Stimulated activated naive CD4-positive, alpha-beta T cell (primary cell): ENCODE measurements around the gene LSM7.
"Not testable (repeated sequence)": the region's sequence is repeated elsewhere in the genome, so short reads cannot be mapped to it uniquely, and the experiment has no call there.

ENCODE experiments used
- DNase-seq, 6 experiments: peaks; one replicate each; lab custom pipeline; 2025; lab: John Stamatoyannopoulos, UW

LSM7 gene

DNA sequence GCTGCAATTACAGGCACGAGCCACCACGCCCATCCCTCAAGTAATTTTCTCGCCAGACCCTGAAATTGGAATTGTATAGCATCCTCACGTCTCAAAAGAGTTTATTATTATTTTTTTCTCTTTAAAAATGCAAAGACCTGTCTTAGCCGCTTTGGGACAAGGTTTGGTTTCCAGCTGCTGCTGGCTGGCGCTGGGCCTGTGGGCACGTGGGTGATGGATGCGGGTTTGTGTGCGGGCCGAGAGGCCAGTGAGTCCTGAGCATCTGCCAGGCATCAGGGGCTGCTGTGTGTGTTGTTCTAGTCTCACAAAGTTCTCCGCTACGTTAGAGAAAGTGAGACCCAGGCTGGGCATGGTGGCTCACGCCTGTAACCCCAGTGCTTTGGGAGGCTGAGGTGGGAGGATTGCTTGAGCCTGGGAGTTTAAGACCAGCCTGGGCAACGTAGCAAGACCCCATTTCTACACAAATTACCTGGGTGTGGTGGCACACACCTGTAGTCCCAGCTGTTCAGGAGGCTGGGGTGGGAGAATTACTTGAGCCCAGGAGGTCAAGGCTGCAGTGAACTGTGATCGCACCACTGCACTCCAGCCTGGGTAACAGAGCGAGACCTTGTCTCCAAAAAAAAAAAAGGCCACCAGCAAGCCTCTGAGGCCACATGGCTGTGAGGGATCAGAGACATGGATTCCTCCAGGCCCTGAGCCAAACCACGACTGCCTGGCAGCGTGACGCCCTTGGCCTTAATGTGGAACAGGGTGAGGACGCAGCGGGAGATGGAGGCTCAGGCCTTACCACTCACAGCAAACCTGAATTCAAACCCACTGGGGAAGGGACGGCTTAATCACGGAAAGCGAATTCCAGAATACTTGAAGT is 27.0 kb upstream of the LSM7 start:
- no peak for DNase-seq

DNA sequence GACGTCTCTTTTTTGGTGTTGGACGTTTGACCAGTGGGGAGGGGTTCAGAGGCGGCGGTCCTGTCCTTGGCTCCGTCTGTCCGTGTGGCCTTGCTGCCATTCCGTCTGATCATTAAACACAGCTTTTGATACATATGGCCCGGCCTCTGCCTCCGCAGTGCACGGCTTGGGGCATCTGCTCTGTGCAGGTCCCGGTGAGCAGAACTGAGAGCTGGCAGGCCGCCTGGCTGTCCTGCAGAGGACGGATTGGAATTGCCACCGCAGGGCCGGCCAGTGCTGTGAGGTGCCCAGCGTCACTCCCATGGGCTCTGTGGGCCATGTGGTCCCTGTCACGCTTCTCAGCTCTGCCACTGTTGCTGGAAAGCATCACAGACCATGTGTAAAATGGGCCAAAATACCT is 26.3 kb upstream of the LSM7 start:
- DNase-seq: no peak

DNA sequence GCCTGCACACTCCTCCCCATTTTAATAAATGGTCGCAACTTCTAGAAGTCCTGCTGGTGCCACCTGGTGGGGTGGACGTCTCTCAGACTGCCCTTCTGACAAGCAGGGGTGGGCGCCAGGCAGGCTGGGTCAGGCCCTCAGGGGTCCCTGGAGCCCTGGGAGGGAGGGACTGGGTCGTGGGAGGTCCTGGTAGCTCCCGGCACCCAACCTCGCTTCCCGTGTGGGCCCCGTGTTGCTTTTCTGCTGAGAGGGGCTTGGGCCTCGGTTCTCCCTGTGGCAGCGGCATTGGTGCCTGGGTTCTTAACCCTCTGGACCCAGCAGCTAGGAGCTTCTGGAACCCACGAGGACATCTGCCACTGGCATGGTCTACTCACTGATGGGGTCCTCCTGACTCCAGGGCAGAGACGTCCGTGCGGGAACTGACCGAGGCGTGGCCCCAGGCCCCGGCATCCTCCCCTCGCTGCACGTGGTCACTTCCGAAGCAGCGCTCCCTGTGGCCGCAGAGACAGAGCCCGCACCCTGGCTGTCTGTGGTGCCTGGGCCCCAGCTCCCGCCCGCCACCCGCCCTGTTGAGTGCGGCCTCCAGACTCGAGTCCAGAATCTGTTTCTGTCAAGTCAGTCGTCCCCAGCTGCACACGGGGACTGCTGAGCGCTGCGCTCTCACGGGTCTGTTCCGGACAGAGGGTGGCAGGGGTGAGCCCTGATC is 25.7 kb upstream of the LSM7 start:
- DNase-seq: no peak

DNA sequence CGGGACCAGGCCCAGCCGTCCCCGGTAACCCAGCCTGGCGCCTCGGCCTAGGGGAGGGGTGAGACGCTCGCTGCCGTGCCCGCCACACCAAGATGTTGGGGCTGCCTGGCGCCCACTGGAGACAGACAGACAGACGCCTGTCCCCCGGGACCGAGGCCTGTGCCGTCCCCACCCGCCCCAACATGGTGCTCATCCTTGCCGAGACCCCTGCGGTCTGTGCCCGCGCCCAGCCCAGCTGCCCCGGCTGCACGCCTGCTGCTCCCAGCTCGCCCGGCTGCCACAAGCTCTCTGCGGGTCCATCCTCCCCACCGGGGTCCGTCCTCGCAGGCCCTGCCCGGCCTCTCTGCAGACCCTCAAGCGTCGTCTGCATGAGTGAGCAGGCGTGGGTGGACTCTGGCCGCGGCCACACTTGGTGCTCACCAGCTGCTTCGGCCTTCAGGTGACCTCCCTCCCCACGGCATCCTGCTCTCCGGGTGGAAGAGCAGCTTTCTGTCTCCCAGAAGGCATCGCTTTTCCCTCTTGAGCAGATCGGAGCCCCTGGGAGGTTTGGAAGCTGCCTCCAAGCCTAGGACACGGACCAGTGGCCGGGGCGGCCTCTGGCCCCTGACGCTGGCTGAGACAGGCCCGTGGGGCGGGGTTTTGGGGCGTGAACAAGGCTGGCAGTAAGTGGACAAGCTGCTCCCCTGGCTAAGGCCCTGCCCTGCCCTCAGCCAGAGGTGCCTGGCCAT is 24.9 kb upstream of the LSM7 start:
- no peak for DNase-seq

DNA sequence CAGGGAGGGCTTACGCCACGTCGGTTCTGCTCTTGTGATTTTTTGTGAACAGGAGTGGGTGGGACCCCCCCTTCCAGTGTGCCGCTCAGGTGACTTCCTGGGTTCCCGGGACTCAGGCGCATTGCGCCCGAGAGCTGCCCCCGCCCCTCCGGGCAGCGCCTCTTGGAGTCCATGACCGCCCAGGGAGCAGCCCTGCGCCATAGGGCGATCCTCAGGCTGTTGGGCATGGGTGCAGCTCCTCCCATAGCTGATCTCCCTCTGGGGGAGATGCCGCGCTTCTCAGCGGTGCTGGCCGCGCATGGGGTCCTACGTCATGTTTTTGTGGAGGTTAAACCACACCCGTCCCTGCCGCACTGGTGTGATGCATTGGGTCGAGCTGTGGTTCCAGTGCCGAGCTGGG is 23.7 kb upstream of the LSM7 start:
- no peak for DNase-seq

DNA sequence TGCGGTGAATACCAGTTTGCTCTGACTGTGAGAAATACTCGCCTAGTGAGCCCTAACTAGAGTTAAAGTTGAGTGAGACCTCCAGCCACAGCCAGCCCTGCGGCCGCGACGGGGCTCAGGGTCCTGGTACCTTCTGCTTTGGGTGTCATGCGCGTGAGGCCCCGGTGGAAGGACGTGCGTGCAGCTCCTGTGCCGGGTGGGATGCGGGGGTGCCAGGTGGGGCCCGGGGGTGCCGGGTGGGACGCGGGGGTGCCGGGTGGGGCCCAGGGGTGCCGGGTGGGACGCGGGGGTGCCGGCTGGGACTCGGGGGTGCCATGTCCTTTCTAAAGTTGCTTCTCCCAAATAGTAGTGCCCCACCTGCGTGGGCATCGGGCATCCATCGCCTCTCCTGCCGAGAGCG is 23.2 kb upstream of the LSM7 start:
- DNase-seq: no peak

DNA sequence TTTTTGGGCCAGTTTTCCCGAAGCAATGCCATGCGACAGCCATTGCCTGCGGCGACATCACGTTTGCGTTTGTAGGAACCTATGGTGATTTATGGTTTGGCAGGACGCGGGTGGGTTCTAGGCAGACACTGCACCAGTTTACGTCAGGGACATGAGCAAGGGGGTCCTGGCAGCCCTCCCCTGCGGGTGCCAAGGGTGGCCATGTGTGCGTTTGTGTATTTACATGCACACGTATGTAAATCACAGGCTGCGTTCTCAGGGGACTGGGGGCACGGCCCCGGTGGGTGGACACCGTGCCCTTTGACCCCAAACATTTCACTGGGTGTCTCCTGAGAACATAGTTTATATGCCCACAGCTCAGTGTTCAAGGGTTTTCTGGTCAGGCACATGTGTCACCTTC is 22.3 kb upstream of the LSM7 start:
- DNase-seq: no peak

DNA sequence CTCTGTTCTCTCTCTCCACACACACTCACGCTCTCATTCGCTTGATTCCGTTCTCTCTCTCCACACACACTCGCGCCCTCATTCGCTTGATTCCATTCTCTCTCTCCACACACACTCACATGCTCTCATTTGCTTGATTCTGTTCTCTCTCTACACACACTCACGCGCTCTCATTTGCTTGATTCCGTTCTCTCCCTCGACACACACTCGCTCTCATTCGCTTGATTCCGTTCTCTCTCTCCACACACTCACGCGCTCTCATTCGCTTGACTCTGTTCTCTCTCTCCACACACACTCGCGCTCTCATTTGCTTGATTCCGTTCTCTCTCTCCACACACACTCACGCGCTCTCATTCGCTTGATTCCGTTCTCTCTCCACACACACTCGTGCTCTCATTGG is 21.4 kb upstream of the LSM7 start:
- not testable (repeated sequence) for DNase-seq

DNA sequence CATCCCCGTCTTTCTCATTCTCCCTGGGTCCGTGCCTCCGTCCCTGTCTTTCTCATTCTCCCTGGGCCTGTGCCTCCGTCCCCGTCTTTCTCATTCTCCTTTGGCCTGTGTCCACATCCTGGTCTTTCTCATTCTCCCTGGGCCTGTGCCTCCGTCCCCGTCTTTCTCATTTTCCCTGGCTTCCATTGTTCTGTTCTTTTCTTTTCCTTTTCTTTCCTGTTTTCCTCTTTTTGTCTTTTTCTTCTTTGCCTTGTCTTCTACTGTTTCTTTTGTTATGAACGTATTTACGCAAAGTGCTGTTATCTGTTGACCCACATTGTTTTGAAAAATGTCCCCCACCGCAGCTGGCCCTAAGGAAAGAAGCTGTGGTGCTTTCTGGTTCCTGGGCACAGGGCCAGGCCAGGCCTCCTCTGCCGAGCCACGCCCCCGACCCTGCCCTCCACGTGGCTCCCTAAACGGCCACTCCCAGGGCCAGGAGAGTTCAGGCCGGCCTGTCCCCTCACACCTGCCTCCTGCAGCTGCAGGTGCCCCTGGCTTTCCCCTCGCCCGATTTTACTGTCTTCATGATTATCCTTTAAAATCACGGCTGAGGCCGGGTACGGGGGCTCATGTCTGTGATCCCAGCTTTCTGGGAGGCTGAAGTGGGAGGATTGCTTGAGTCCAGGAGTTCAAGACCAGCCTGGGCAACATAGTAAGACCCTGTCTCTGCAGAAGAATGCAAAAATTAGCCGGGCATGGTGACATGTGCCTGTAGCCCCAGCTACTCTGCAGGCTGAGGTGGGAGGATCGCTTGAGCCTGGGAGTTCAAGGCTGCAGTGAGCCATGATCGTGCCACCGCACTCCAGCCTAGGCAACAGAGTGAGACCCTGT is 17.6 kb upstream of the LSM7 start:
- no peak for DNase-seq

DNA sequence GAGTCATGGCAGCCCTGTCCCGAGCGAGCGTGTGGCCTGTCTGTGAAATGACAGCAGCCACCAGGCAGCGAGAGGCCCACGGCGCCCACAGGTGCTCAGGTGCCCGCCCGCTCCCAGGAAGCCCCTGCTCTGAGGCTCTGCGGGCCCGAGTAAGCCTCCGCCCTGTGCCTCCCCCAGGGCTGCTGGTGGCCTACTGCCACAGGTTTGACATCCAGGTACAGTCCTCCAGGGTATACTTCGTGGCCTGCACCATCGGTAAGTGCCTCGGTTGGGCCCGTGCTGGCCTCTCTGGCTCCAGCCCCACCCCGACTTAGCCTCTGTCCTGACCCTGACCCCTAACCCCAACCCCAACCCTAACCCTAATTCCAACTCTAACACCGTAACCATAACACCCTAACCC is 16.7 kb upstream of the LSM7 start:
- no peak for DNase-seq

DNA sequence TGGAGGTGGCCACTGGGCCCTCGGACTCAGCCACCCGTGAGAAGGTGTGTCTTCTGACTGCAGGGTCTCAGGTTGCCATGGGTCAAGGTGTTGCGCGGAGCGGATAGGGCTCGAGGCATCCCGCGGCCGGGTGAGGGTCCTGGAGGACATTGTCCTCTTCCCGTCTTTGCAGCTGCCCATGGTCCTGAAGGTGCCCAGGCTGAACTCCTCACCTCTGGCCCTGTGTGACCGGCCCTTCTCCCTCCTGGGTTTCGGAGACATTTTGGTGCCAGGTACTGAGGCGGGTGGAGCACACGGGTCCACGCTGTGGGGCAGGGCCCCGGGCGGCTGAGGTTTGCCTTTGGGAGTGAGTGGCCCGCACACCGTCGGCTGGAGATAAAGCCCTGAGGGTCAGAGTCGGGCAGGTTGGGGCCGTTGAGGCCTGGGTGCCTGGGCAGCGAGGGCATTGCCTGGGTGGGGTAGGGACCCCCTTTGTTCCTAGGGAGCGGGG is 16.0 kb upstream of the LSM7 start:
- no peak for DNase-seq

DNA sequence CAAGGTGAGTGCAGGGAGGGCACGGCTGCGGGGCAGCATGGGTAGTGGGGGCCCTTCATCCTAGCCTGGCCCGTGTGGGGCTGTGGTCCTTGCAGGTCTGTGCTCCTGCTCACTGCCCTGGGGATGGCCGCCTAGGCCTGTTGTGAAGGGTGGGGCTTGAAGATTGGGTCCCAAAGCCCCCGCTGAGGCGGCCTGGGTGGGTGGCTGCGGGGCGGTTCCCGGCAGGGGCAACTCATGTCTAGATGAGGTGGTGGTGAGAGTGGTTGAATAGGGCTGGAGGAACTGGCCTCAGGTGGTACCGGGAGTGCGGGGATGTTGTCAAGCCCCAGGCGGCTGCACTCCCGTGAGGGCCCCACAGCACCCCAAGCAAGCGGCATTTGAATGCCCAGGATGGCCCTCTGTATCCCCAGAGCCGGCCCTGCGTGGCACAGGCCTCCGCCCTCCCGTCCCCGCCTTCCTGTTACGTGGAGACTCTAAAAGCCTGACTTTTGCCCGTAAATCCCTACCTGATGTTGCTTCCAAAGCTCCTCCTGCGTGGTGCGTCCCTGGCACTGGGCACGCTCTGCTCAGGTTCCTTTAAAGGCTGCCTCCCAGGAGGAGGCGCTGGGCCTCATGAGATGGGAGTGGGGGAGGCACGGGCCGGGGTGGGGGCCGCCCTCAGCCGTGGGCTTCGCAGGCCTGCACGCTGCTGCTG is 15.1 kb upstream of the LSM7 start:
- no peak for DNase-seq

DNA sequence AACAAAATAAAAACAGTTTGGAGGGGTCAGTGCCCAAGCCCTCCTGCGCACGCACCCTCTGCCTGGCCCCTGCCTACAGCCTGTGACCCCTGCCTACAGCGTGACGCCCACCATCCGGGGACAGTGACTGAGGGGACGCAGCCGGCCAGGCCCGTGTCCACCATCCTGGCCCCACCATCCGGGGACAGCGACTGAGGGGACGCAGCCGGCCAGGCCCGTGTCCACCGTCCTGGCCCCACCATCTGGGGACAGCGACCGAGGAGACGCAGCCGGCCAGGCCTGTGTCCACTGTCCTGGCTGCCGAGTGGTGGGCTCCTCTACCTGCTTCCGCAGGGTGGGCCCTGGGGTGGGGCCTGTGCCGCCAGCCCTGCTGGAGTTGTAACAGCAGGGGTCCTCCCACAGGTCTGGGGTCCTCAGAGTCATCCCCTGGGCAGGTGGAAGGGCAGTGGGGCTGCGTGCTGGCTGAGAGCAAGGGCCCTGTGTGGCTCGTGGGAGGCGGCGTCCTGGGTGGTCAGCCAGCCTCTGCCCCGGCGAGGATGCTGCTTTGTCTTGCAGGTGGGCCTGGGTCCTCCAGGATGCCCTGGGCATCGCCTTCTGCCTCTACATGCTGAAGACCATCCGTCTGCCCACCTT is 14.4 kb upstream of the LSM7 start:
- DNase-seq: no peak

DNA sequence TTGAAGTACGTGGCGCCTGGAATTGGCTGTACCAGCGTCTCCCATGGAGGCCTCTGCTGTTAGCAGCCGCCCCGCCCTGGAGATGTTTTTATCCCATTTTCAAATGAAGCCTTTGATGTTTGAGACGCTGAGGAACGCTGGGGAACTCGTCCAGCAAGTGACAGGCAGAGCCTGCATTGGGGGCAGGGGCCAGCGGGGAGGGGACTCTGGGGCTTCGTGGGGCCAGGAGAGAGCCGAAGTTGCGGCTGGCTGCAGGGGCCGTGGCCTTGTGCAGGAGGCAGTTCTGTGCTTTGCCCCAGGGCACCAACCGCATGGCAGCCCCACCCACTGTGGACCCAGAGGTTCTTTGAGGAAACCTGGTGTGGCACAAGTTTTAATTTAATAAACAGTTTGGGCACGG is 13.6 kb upstream of the LSM7 start:
- DNase-seq: no peak

DNA sequence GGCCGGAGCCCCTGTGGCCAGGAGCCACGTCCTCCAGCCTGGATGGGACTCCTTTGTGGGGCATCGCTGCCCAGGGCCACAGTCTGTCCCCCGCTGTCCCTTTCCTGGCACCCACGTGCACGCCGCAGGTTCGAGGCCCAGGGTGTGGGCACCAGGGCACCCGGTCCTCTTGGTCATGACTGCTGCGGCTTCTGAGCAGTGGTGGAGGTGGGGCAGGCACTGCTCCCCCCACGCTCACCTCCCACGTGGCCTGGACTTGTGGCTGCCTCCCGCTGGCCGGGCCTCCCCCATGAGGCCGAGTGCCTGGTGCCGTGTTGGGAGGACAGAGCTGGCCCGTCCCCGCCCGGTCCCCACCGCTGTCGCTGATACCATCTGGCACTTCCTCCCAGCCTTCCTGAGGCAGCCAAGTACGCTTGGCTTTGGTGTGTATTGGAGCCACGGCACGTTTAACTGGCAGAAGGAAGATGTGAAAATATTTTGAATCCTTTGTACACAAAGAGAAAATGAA is 12.9 kb upstream of the LSM7 start:
- DNase-seq: no peak

DNA sequence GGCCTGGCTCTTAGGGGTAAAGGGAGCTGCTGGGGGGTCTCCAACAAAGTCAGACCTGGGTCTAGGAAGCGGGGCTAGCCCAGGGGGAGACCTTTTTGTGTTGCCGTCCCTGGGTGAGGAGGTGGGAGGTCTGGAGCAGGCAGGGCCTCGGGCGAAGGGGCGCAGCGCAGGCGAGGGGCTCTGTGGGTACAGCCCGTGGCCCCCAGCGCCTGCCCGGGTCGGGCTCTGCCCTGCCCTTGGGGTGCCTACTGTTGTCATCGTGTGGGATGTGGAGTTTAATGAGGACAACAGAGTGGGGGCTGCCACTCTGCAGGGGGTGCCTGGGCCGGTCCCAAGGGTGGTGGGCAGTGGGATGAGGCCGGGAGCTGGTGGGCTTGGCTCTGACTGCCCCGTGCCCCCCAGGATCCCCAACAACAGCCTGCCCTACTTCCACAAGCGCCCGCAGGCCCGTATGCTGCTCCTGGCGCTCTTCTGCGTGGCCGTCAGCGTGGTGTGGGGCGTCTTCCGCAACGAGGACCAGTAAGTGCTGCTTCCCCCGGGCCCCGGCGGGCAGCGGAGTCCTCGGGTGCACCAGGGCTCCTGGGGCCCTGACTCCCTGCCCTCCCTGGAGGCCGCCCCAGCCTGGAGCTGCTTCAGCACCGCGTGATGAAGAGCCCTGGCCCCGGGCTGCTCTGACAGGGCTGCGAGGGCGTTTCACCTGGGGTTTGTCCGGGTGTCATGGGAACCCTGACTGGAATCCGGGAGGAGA is 12.3 kb upstream of the LSM7 start:
- DNase-seq: no peak

DNA sequence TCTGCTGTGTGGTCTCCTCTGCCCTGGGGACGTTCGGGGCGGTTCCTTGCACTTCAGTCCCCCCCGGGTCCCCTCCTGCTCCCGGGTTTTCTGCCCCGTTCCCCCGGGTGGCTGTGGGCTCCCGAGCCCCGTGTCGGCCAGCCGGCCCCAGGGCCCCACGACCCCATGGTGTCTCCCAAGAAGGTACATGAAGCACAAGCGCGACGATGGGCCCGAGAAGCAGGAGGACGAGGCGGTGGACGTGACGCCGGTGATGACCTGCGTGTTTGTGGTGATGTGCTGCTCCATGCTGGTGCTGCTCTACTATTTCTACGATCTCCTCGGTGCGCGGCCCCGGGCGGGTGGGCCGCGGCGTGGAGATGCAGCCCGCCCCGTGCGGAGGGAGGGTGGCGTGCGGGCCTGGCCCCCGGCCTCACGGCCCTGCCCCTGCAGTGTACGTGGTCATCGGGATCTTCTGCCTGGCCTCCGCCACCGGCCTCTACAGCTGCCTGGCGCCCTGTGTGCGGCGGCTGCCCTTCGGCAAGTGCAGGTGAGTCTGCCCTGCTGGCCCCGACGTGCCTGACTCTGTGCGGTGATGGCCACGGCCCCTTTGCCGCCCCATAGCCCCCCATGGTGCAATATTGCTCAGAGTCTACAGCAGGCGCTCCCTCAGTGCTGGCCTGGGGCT is 11.4 kb upstream of the LSM7 start:
- DNase-seq: no peak

DNA sequence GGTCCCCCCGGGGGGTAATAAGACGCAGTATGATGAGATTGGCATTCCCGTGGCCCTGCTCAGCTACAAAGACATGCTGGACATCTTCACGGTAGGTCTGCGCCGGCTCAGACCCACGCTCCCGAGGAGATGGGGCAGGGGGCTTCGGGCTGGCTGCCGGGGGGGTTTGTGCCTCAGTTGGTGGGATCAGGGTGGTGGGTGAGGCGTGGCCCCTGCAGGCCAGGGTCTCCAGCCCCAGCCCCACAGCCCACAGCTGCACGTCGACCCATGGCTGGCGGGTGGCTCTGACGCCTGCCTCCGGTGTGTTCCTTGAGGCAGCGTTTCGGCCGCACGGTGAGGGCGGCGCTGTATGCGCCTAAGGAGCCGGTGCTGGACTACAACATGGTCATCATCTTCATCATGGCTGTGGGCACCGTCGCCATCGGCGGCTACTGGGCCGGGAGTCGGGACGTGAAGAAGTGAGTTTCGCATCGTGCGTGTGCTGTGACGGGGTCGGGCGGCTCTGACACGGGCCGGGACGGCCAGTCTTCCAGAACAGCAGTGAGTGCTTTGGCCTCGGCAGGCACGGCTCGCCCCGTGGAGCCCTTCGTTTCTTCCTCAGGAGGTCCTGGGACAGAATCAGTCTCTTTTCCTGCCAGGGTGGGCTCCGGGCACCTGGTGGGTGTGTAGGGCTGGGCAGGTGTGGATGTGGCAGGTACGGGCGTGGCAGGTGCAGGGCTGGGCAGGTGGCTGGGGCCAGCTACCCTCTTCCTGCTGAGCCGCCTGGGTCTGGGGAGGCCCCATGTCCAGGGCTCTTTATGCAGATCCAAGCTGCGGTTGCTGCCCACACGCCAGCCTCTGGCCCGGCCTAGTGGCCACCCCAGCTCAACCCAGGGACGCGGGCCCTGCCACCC is 10.6 kb upstream of the LSM7 start:
- no peak for DNase-seq
